ENCODE results near the gene PDZK1IP1. TPM values are rescaled to one million over a fixed set of nuclear protein-coding genes. Genes with fewer than 3 reads are reported as not detected.

Gene PDZK1IP1
- total and polyA plus RNA-seq, 2 of the 4 experiments (the other 2 are of a cell fraction), result not detected

GRCh38 chr1:47233186-47233585 is 43.4 kb upstream of the PDZK1IP1 start:
- H3K18ac ChIP-seq (ENCODE audit: low read depth, low read length), result no peak overlapping the region
- H2AK5ac ChIP-seq (ENCODE audit: low read depth, low read length), result no peak overlapping the region
- H3K56ac ChIP-seq (ENCODE audit: extremely low read depth, insufficient read depth, low read length), result no peak overlapping the region
- H3K36me3 ChIP-seq (ENCODE audit: control insufficient read depth, insufficient read depth, low read length), result no peaks in the 10 kb centered on the region
- H4K5ac ChIP-seq (ENCODE audit: low read depth, low read length), result no peak overlapping the region
- H4K20me1 ChIP-seq (ENCODE audit: insufficient read depth, low read length), result peaks cover 11% of the 10 kb centered on the region; the same call in 1 of the 2 replicates
- no peaks in the 10 kb centered on the region for H3K79me1 ChIP-seq (ENCODE audit: low read depth in 1 of 2, low read length in 2 of 2)
- CTCF ChIA-PET, result interaction anchor here (0.6 kb wide), 1 partner anchor 758 kb away, joined by 9 read pairs; no protein-coding TSS in a partner anchor
- H3K27me3 ChIP-seq (ENCODE audit: control insufficient read depth, insufficient read depth, low read length), result peaks cover 85% of the 10 kb centered on the region
- no peak overlapping the region for H3K4me2 ChIP-seq (ENCODE audit: low read depth, low read length)
- H3K4me1 ChIP-seq (ENCODE audit: control insufficient read depth, insufficient read depth, low read length), result peaks cover 3% of the 10 kb centered on the region; the same call in 1 of the 2 replicates
- H2AK9ac ChIP-seq (replicated peaks; ENCODE audit: low read depth, low read length, poor library complexity), result no peak overlapping the region
- H2AFZ ChIP-seq (replicated peaks; ENCODE audit: low read length, poor library complexity), result no peak overlapping the region
- H3K9ac ChIP-seq (ENCODE audit: low read depth, low read length), result no peak overlapping the region
- H3K27ac ChIP-seq (ENCODE audit: insufficient read depth, low read length), result no peak overlapping the region
- no peak for TF ChIP-seq NFE2L2 (IDR thresholded peaks at IDR 0.05; ENCODE audit: low read depth, low read length)
- TF ChIP-seq USF2 (IDR thresholded peaks at IDR 0.05; ENCODE audit: low read depth, low read length), result no peak
- no peak for TF ChIP-seq MAZ (IDR thresholded peaks at IDR 0.05; ENCODE audit: borderline replicate concordance, low read depth, low read length)
- TF ChIP-seq CEBPB (IDR thresholded peaks at IDR 0.05; ENCODE audit: low read depth, low read length), result no peak
- TF ChIP-seq POLR2A (IDR thresholded peaks at IDR 0.05; ENCODE audit: low read depth, low read length), result no peak
- no peak for TF ChIP-seq CHD1 (IDR thresholded peaks at IDR 0.05; ENCODE audit: low read depth, low read length)
- TF ChIP-seq FOS (IDR thresholded peaks at IDR 0.05; ENCODE audit: low read depth, low read length), result no peak
- TF ChIP-seq ELK1 (IDR thresholded peaks at IDR 0.05; ENCODE audit: borderline replicate concordance, low read depth, low read length), result no peak
- TF ChIP-seq RFX5 (IDR thresholded peaks at IDR 0.05; ENCODE audit: low read depth, low read length), result no peak
- TF ChIP-seq RCOR1 (IDR thresholded peaks at IDR 0.05; ENCODE audit: insufficient replicate concordance, low read length), result no peak
- TF ChIP-seq MXI1 (IDR thresholded peaks at IDR 0.05; ENCODE audit: borderline replicate concordance, low read depth, low read length), result no peak
- no peak for TF ChIP-seq CTCF (conservative IDR thresholded peaks at IDR 0.05; ENCODE audit: low read depth, low read length)
- no peak for TF ChIP-seq BHLHE40 (IDR thresholded peaks at IDR 0.05; ENCODE audit: low read depth, low read length)
- no CpG with 5 or more reads among the region's 6 CpGs for WGBS, 2 experiments (ENCODE audit: extremely low coverage in 2 of 2, insufficient read length in 1 of 2)
- no peak overlapping the region for H3K14ac ChIP-seq (replicated peaks; ENCODE audit: low read depth, low read length)
- in situ Hi-C loops (cut with MboI; ENCODE audit: low sequenced_read_pairs) (no loop called here), dilution Hi-C loops (cut with HindIII; ENCODE audit: low sequenced_read_pairs, unreplicated experiment) (no loop called here), intact Hi-C loops (cut with micrococcal nuclease) (no loop called here)
- BruUV-seq (replicated peaks), result no TSS peak
- ATAC-seq (ENCODE audit: low read depth), result no peak
- no peaks in the 10 kb centered on the region; the same call in 1 of the 2 replicates for H3K9me1 ChIP-seq (ENCODE audit: insufficient read depth, low read length)
- no peak for DNase-seq
- H2BK20ac ChIP-seq (ENCODE audit: low read depth, low read length), result no peak overlapping the region
- no peak overlapping the region for H2BK15ac ChIP-seq (ENCODE audit: low read depth, low read length)
- peaks cover 14% of the 10 kb centered on the region for H3K9me3 ChIP-seq (ENCODE audit: control insufficient read depth, insufficient read depth, low read length)
- no peak overlapping the region for H3K4me3 ChIP-seq (ENCODE audit: insufficient read depth, low read depth, low read length)
- H4K91ac ChIP-seq (ENCODE audit: insufficient read depth, low read depth, low read length), result no peak overlapping the region
- H2BK5ac ChIP-seq (ENCODE audit: low read depth, low read length, poor library complexity, severe bottlenecking), result no peak overlapping the region
- no peak overlapping the region for H3K23ac ChIP-seq (ENCODE audit: low read depth, low read length)
- no peak overlapping the region for H3K4ac ChIP-seq (ENCODE audit: low read depth, low read length)
- POLR2A ChIA-PET (ENCODE audit: unreplicated experiment), result no interaction called here
- H2BK120ac ChIP-seq (ENCODE audit: low read depth, low read length), result no peak overlapping the region
- no peak overlapping the region for H4K8ac ChIP-seq (ENCODE audit: low read depth in 2 of 2, low read length in 2 of 2)
